ENCODE results near the gene AGBL1.

DNA sequence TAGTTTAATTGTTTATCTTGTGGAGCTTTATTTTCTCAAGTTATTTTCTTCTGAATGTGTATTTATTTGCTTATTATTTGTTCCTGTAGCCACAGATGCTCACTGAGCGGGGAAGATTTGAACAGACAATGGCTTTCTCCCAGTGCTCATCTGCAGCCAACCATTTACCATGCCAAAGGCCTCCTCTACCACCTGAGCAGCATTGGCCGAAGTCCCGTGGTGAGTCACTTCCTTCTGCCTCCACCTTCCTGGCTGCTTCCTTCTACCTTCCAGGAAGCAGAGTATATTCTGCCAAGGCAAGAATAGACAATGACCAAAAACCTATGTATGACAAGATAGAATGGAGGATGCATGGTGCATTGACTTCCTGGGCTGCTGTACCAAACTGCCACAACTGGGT, 443.1 kb downstream of the AGBL1 start:
- TF ChIP-seq CTCF (IDR thresholded peaks at IDR 0.05; ENCODE audit: borderline replicate concordance, extremely low read depth, low read length, poor library complexity, severe bottlenecking) (no peak), EZH2 (IDR thresholded peaks at IDR 0.05; ENCODE audit: borderline replicate concordance, low read depth, low read length, severe bottlenecking) (no peak)

Data from DND-41 (cell line).